Peyer's patch (tissue), 4 donors: ENCODE measurements around the gene GSAP. TPM values are rescaled to one million over a fixed set of nuclear protein-coding genes. Genes with fewer than 3 reads are reported as not detected.

ENCODE experiments used
- DNase-seq, 3 donors: peaks; one replicate each; pipeline ENCODE4 v3.0.0-alpha.2; 2017 to 2019
- H3K27ac ChIP-seq, 4 donors: fragments of 200-600 bp; sonication (generic); one replicate each; pipeline ENCODE4 v1.5.1; 2016 to 2019
- H3K27me3 ChIP-seq, 2 donors: fragments of 200-600 bp; sonication (generic); one replicate each; pipeline ENCODE4 v1.5.1; 2019
- H3K36me3 ChIP-seq, 3 donors: fragments of 200-600 bp; sonication (generic); one replicate each; pipeline ENCODE4 v1.5.1; 2016 to 2019
- H3K4me1 ChIP-seq, 4 donors: fragments of 200-600 bp; sonication (generic); one replicate each; pipeline ENCODE4 v1.5.1; 2016 to 2019
- H3K4me3 ChIP-seq, 4 donors: fragments of 200-600 bp; sonication (generic); 1 replicate in 3 of 4; 2 replicates in 1 of 4; pipeline ENCODE4 v1.5.1; 2016 to 2019; ENCODE audit warnings: mild to moderate bottlenecking in 1 of 4
- H3K9me3 ChIP-seq, 4 donors: fragments of 200-600 bp; sonication (generic); one replicate each; pipeline ENCODE4 v1.5.1; 2016 to 2019; ENCODE audit warnings: mild to moderate bottlenecking in 1 of 4
- CTCF ChIP-seq, 6 experiments: fragments of 450-650 bp in 4 of 6; fragments of 200-600 bp in 2 of 6; sonication (generic) in 1 of 6; IDR thresholded peaks; one replicate each; pipeline ENCODE4 v1.5.1; 2017 to 2019; ENCODE audit warnings: antibody characterized with exemption in 6 of 6, mild to moderate bottlenecking in 3 of 6, moderate library complexity in 1 of 6
- POLR2A ChIP-seq, 2 donors: fragments of 450-650 bp; IDR thresholded peaks; one replicate each; pipeline ENCODE4 v1.5.1; 2017; ENCODE audit warnings: antibody characterized with exemption in 2 of 2, mild to moderate bottlenecking in 2 of 2, moderate library complexity in 2 of 2
- total RNA-seq, 4 donors: library from RNA; depleted of rRNA; stranded (reverse); fragments of >200 nt; gene quantifications; one replicate each; pipeline ENCODE4 v1.1.0, GENCODE V29; 2016

The GSAP gene
- total RNA-seq, 4 donors from 2014 or later, result 6.8 to 70.1 (median 28.7) TPM

GRCh38 chr7:77438131-77438530 is 22.0 kb upstream of the GSAP start:
- DNase-seq, result no peak
- Histone ChIP-seq H3K27me3 (no peaks in the 10 kb centered on the region), H3K36me3 (no peaks in the 10 kb centered on the region), H3K9me3 (no peaks in the 10 kb centered on the region), H3K4me1 (no peaks in the 10 kb centered on the region), H3K27ac (no peak overlapping the region), H3K4me3 (no peak overlapping the region)
- TF ChIP-seq POLR2A (IDR thresholded peaks at IDR 0.05), result no peak
- no peak for TF ChIP-seq CTCF (IDR thresholded peaks at IDR 0.05)

- no peak for DNase-seq
- H3K36me3 ChIP-seq, result no peaks in the 10 kb centered on the region
- TF ChIP-seq CTCF (IDR thresholded peaks at IDR 0.05) (no peak), POLR2A (IDR thresholded peaks at IDR 0.05) (no peak)
- H3K27ac ChIP-seq, result no peak overlapping the region
- no peak overlapping the region for H3K4me3 ChIP-seq
- H3K27me3 ChIP-seq, result no peaks in the 10 kb centered on the region
- H3K9me3 ChIP-seq, result no peaks in the 10 kb centered on the region
- no peaks in the 10 kb centered on the region for H3K4me1 ChIP-seq
These were observed 18.6 kb upstream of the GSAP start for GRCh38 chr7:77434570-77435275.

GRCh38 chr7:77433901-77434300 is 17.8 kb upstream of the GSAP start:
- no peak for DNase-seq
- Histone ChIP-seq H3K4me3 (no peak overlapping the region), H3K27me3 (no peaks in the 10 kb centered on the region), H3K4me1 (no peaks in the 10 kb centered on the region), H3K36me3 (no peaks in the 10 kb centered on the region), H3K27ac (no peak overlapping the region), H3K9me3 (no peaks in the 10 kb centered on the region)
- no peak for TF ChIP-seq CTCF (IDR thresholded peaks at IDR 0.05)
- no peak for TF ChIP-seq POLR2A (IDR thresholded peaks at IDR 0.05)

- TF ChIP-seq POLR2A (IDR thresholded peaks at IDR 0.05) (no peak), CTCF (IDR thresholded peaks at IDR 0.05) (no peak)
- Histone ChIP-seq H3K27me3 (no peaks in the 10 kb centered on the region), H3K36me3 (no peaks in the 10 kb centered on the region), H3K27ac (no peak overlapping the region), H3K9me3 (no peaks in the 10 kb centered on the region), H3K4me3 (no peak overlapping the region), H3K4me1 (peaks cover 0 to 10% (median 0%) of the 10 kb centered on the region in 4 donors)
- DNase-seq, result no peak
These were observed 14.8 kb upstream of the GSAP start for GRCh38 chr7:77430927-77431326.

- no peak for TF ChIP-seq POLR2A (IDR thresholded peaks at IDR 0.05)
- no peak for TF ChIP-seq CTCF (IDR thresholded peaks at IDR 0.05)
- Histone ChIP-seq H3K36me3 (no peaks in the 10 kb centered on the region), H3K27me3 (no peaks in the 10 kb centered on the region), H3K4me1 (peaks cover 0 to 10% (median 0%) of the 10 kb centered on the region in 4 donors), H3K27ac (peak overlapping the region in 2 of 4 donors; percentile 6 to 33), H3K4me3 (no peak overlapping the region), H3K9me3 (no peaks in the 10 kb centered on the region)
- no peak for DNase-seq
These were observed 12.7 kb upstream of the GSAP start for GRCh38 chr7:77428777-77429231.
